ENCODE results near the gene VSIG10L. TPM values are rescaled to one million over a fixed set of nuclear protein-coding genes. Genes with fewer than 3 reads are reported as not detected.

The VSIG10L gene
- total RNA-seq, 2 experiments from 2014 or later: 0.11 to 0.14 TPM

DNA sequence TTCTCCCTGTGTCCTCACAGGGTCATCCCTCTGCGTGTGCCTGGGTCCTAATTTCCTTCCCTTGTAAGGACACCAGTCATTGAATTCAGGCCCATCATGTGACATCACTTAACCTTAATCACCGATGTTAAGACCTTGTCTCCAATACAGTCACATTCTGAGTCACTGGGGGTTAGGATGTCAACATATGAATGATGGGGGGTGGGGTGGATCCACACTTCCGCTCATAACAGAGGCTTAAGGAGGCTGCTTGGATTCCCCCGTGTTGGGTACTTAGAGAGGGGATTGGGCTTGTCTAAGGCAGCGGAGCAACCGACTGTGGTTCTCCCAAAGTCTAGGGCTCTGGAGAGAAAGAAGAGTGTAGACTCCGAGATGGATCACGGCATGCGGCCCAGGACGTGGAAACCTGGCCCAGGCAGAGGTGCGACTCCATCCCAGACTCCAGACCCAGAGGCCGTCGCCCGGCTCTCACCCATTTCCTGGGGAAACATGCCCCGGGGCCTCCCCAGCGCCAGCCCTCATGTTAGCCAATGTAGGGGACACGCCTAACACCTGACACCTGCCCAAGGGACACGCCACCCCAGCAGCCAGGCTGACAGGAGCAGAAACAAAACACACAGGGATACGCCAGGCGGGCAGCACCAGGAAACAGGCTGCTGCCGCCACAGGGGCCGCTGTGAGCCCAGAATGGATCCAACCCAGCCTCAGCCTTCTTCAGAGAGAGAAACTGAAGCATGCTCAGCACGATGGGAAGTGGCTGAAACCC, 47.5 kb downstream of the VSIG10L start:
- Mint-ChIP-seq H3K27ac (no peak overlapping the region), H3K36me3 (ENCODE audit: low read depth) (no peaks in the 10 kb centered on the region), H3K9me3 (no peaks in the 10 kb centered on the region), H3K4me1 (ENCODE audit: low read depth) (no peaks in the 10 kb centered on the region), H3K27me3 (peaks cover 34% of the 10 kb centered on the region), H3K4me3 (no peak overlapping the region)
- TF ChIP-seq CTCF (IDR thresholded peaks at IDR 0.05): no peak
- no peaks in the 10 kb centered on the region for H3K4me1 ChIP-seq (ENCODE audit: insufficient read depth, low read length)
- POLR2A ChIA-PET: no interaction called here
- no peak overlapping the region for H3K27ac ChIP-seq (ENCODE audit: low read depth in 1 of 2, low read length in 2 of 2)
- DNase-seq: no peak
- H3K36me3 ChIP-seq (ENCODE audit: insufficient read depth, low read length): no peaks in the 10 kb centered on the region
- intact Hi-C loops (cut with DNase I, micrococcal nuclease): no loop called here
- CTCF ChIA-PET: no interaction called here
- no peak for ATAC-seq (ENCODE audit: poor library complexity)
- H3K27me3 ChIP-seq (ENCODE audit: control insufficient read depth in 1 of 2, insufficient read depth in 2 of 2, low read length in 2 of 2): peaks cover 2 to 21% of the 10 kb centered on the region in 2 experiments
- no peak overlapping the region for H3K4me3 ChIP-seq (ENCODE audit: low read length)
- H3K9me3 ChIP-seq (ENCODE audit: control insufficient read depth in 1 of 2, insufficient read depth in 1 of 2, low read length in 2 of 2): no peaks in the 10 kb centered on the region

DNA sequence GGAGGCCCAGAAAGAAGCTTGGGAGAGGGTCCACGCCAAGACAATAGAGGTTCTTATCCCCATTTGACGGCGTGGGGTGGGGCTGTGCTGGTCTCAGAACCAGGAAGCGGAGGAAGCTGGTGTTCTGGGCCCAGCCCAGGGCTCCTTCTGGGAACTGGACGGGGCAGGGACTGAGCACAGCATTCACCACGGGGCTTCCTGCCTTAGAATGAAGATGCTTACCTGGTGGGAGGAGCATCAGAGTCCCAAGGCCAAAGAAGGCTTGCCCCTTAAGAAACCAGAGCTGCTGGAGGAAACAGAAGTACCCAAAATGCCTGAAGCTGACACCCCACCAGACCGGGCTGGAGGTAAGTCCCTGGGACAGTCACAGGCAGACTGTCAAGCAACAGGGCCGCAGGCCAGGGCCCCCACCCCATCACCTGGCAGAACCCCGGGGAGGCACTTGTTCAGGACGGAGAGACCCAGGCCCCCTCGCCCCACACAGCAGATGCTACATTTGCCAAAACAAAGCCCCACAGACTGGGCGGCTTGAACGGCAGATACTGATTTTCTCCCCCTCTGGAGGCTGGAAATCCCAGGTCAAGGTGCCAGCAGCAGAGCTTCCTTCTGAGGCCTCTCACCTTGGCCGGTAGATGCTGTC, 48.2 kb downstream of the VSIG10L start:
- H3K4me1 ChIP-seq (ENCODE audit: insufficient read depth, low read length): no peaks in the 10 kb centered on the region
- no peaks in the 10 kb centered on the region for H3K9me3 ChIP-seq (ENCODE audit: control insufficient read depth in 1 of 2, insufficient read depth in 1 of 2, low read length in 2 of 2)
- no peaks in the 10 kb centered on the region for H3K36me3 ChIP-seq (ENCODE audit: insufficient read depth, low read length)
- Mint-ChIP-seq H3K9me3 (no peaks in the 10 kb centered on the region), H3K27me3 (peaks cover 34% of the 10 kb centered on the region), H3K36me3 (ENCODE audit: low read depth) (no peaks in the 10 kb centered on the region), H3K4me3 (no peak overlapping the region), H3K4me1 (ENCODE audit: low read depth) (no peaks in the 10 kb centered on the region), H3K27ac (no peak overlapping the region)
- no peak for TF ChIP-seq CTCF (IDR thresholded peaks at IDR 0.05)
- CTCF ChIA-PET: no interaction called here
- DNase-seq (no peak), ATAC-seq (ENCODE audit: poor library complexity) (no peak)
- H3K4me3 ChIP-seq (ENCODE audit: low read length): no peak overlapping the region
- H3K27me3 ChIP-seq (ENCODE audit: control insufficient read depth in 1 of 2, insufficient read depth in 2 of 2, low read length in 2 of 2): peaks cover 2 to 21% of the 10 kb centered on the region in 2 experiments
- intact Hi-C loops (cut with DNase I, micrococcal nuclease): no loop called here
- POLR2A ChIA-PET: no interaction called here
- H3K27ac ChIP-seq (ENCODE audit: low read depth in 1 of 2, low read length in 2 of 2): no peak overlapping the region

GRCh38 chr19:51292971-51293370, 49.0 kb downstream of the VSIG10L start:
- Mint-ChIP-seq H3K4me3 (no peak overlapping the region), H3K4me1 (ENCODE audit: low read depth) (no peaks in the 10 kb centered on the region), H3K27ac (no peak overlapping the region), H3K27me3 (peaks cover 34% of the 10 kb centered on the region), H3K36me3 (ENCODE audit: low read depth) (no peaks in the 10 kb centered on the region), H3K9me3 (no peaks in the 10 kb centered on the region)
- DNase-seq (no peak), ATAC-seq (ENCODE audit: poor library complexity) (no peak)
- Histone ChIP-seq H3K9me3 (ENCODE audit: control insufficient read depth in 1 of 2, insufficient read depth in 1 of 2, low read length in 2 of 2) (no peaks in the 10 kb centered on the region), H3K27me3 (ENCODE audit: control insufficient read depth in 1 of 2, insufficient read depth in 2 of 2, low read length in 2 of 2) (peaks cover 7 to 21% of the 10 kb centered on the region in 2 experiments), H3K27ac (ENCODE audit: low read depth in 1 of 2, low read length in 2 of 2) (no peak overlapping the region), H3K4me1 (ENCODE audit: insufficient read depth, low read length) (no peaks in the 10 kb centered on the region), H3K36me3 (ENCODE audit: insufficient read depth, low read length) (no peaks in the 10 kb centered on the region), H3K4me3 (ENCODE audit: low read length) (no peak overlapping the region)
- no peak for TF ChIP-seq CTCF (IDR thresholded peaks at IDR 0.05)
- ChIA-PET POLR2A (no interaction called here), CTCF (no interaction called here)
- intact Hi-C loops (cut with DNase I, micrococcal nuclease): no loop called here

Measured in CD4-positive, alpha-beta T cell (primary cell).